LHCN-M2 (cell line): ENCODE measurements around the gene NSMF. TPM values are rescaled to one million over a fixed set of nuclear protein-coding genes. Genes with fewer than 3 reads are reported as not detected.
"Not testable (repeated sequence)": the region's sequence is repeated elsewhere in the genome, so short reads cannot be mapped to it uniquely, and the experiment has no call there.

Experiments
- DNase-seq: peaks from one replicate; pipeline ENCODE4 v3.0.0-alpha.2; 2012; ENCODE audit warnings: low read depth
- total RNA-seq: library from RNA; depleted of rRNA; stranded (reverse); fragments of >200 nt; gene quantifications from 2 replicates; pipeline ENCODE4 v1.2.3, GENCODE V29; 2014

NSMF gene
- total RNA-seq, 1 experiment from 2014 or later: 64.0 TPM

DNA sequence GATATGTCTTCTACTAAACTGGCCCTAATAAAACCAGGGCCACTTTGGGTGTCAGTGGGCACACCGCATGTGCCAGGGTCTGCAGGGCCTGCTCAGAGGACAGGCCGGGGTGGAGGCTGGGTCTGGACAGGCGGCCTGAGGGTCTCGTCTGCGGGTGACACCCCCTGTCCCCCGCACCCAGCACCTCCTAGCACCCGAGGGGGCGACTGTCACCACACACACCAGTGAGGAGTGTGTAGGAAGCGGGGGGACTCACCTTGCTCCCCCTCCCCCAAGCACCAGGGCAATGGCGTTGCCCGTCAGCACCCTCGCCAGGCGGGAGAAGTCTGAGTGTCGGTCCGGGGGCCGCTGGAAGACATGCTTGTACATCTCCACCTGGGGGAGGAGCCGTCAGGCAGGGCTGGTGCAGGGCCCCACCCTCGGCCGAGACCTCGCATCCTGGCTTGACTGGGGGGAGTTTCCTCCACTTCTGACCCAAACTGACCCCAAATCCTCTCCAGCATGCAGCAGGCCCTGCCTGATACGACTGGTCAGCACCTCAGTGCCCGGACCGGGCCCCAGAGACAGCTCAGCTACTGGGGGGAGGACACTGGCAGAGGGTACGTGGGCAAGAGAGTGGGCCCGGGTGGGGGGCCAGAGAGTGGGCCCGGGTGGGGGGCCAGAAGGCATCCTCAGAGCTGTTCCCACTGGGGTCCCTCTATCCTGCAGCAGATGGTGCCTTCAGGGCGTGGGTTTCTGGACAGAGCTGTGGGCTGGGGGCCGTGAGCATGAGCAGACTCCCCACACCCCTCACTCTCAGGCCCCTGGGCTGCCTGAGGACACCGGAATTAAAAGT, 18.9 kb upstream of the NSMF start:
- DNase-seq: no peak

DNA sequence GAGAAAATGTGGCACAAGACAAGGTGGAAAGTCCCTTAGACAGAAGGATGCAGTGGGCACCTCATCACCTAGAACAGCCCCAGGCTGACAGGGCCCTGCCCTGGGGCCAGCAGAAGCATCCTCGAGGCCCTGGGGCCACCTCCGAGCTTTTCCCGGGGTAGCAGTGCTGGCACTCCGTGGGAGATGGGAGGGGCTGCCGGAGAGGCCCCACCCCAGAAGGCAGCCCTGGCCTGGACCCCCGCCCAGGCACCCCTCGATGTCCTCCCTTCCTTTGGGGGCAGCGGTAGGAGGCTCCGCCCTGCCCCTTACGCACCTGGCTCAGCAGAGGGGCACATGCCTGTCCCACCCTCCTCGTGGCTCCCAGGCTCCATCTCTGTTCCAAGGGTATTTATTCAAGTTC, 17.7 kb upstream of the NSMF start:
- no peak for DNase-seq

DNA sequence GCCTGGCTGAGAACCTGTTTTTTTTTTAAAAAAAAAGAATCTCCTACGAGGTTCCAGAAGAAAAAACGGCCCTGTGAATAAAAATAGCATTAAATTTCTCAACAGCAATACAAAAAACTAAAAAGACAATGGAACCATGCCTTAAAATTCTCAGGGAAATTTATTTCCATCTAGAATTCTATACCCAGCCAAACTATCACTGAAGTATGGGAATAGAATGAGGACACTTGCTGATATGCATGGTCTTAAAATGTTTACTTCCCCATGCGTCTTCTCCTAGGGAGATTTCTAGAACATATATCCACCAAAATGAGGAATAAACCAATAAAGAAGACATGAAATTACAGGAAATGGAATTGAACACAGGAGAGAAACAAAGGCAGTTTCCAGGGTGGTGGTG, 16.5 kb upstream of the NSMF start:
- no peak for DNase-seq

DNA sequence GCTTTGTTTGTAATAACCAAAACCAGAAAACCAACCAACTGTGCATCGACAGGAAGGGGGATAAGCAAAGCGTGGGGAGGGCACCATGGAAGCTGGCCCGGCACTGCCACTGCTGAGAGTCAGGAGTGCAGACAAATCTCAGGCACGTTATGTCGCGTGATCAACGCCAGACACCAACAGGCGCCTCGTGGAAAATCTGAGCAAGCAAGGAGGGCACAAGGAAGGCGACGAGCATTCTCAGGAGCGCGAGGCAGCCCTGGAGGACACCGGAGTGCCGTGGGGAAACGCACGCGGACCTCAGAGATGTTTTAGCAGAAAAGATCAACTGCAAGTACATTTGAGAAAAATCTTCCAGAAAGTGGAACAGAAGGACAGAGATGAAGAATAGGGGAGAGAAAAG, 15.1 kb upstream of the NSMF start:
- no peak for DNase-seq

DNA sequence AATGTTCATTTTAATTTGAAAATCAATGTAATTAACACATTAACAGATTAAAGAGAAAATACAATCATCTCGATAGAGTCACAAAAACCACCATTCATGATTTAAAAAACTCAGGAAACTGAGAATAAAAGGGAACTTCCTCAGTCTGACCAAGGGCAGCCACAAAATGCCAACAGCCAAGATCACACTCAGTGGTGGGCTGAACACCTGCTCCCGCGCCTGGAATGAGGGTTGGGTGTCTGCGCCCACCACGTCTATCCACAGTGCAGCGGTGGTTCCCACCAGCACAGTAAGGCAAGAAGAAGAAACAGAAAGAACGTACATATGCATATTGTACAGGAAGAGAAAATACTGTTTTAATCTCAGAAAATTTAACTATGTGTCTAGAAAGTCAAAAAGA, 11.7 kb upstream of the NSMF start:
- no peak for DNase-seq

DNA sequence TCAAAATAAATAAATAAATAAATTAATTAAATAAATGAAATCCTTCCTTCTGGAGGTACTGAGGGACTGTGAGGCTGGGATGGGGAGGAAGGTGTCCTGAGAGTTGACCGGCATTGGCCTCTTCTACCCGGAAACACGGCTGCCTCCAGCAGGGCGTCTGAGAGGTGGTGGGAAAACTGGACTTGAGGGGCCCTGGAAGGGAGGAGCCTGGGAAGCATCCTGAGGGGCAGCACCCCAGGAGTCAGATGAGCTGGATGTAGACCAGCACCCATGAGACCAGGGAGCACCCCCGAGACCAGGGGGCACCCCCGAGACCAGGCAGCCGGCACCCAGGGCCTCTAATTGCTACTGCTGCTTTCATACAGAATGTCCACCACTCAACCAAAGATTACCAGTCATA, 8.8 kb upstream of the NSMF start:
- no peak for DNase-seq

DNA sequence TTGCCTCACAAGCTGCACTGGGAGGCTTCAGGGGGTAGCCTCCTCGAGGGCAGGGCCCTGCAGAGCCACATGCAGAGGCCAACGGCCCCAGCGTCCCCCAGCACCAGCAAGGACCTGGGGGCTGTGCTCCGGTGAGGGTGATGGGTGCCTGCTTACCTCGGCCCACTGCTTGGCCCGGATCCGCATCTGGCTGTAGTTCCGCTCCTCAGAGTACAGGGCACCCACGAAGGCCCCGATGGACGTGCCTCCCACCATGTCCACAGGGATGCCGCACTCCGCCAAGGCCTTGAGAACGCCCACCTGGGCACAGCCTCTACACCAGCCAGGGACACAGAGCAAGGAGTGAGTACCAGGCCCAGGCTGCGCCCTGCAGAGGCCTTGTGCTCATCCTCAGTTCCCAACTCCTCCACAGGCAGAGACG, 8.0 kb upstream of the NSMF start:
- no peak for DNase-seq

DNA sequence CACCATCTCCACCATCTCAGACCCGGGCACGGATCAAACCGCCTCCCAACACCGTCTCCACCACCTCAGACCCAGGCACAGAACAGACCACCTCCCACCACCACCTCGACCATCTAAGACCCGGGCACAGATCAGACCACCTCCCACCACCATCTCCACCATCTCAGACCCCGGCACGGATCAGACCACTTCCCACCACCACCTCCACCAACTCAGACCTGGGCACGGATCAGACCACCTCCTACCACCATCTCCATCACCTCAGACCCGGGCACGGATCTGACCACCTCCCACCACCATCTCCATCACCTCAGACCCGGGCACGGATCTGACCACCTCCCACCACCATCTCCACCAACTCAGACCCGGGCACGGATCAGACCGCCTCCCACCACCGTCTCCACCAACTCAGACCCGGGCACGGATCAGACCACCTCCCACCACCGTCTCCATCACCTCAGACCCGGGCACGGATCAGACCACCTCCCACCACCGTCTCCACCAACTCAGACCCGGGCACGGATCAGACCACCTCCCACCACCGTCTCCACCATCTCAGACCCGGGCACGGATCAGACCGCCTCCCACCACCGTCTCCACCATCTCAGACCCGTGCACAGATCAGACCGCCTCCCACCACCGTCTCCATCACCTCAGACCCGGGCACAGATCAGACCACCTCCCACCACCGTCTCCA, 7.4 kb upstream of the NSMF start:
- not testable (repeated sequence) for DNase-seq

DNA sequence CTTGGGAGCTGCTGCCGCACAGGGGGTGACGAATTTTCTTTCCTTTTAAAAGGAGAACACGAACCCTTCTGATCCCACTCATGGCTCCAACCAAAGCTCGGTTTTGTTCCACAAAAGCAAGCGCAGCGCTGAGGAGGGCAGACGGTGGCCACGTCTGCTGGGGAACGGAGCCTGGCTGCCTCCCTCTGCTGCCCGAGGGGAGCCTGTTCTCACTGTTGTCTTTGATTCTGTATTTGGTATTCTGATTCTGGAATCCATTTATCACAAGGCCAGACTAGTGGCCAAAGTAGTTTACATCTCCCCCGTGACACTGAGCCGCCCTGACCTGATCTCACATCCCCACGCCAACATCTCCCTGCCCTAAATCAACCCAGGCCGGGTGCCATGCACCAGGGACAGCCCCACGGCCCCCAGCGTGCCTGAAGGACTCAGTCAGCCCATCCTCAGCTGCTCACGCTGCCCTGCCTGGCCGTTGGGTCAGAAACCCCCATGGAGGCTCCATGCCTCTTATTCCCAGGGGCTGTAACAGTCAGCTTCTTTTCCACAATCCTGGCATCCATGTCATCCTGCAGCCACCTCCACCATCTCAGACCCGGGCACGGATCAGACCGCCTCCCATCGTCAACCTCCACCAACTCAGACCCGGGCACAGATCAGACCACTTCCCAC, 6.7 kb upstream of the NSMF start:
- no peak for DNase-seq

DNA sequence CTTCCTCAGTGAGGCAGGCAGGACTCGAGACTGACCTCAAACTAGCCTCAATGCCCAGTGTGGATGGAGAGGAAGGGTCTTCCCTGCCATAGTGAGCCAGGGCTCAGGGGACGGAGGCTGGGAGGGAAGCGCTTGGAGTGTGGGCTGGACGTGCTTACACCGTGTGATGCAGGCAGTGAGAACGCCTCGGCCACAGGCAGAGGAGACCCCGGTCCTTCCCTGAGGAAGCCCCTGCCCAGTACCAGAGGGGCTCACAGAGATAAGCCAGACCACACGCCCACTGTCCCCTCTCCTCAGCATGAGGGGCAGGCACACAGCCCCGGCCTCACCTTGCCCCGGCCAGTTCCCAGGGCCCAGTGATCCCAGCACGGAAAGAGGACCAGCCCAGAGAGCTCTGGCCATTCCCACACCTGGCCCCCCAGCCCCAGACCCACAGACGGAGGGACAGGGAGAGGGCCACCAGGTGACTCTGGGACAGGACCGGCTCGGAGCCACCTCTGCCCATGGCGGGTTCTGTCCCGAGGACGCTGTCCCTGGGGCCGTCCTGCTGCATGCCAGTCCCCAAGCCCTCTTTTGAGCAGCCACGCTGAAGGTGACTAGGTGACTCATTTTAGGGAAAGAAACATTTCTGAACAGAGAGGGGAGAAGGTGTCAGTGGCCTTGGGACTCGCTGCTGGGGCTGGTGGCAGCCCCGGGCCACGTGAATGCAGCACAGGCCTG, 6.0 kb upstream of the NSMF start:
- no peak for DNase-seq

DNA sequence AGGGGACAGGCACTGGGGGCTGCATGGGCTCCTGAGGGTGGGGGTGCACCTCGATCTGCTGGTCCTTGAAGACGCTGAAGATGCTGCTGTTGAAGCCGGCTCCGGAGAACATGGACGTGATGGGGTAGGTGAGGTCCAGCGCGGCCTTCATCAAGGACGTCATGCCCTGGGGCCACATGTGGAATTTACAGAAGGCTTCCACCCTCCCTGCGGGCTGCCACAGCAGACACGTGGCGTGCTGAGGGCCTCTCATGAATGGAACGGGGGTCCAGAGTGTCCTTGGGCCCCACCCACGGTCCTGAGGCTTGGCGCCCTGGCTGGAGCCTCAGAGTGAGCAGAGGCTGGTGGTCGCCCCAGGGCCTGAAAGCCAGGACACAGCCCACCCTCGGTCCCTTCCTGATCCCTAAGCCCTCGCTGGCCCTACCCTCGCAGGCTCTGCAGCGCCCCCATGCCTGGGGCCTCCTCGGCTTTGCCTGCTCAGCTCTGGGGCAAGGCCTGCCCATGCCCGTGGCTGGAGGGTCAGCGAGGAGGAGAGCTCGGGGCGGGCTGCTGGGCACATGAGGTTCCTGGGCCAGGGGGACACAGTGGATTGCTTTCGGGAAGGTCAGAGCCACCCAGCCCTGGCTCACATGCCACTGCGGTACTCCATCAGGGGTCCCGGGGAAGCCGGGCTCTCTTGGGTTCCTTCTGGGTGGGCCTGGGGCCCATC, 5.3 kb upstream of the NSMF start:
- DNase-seq: no peak

DNA sequence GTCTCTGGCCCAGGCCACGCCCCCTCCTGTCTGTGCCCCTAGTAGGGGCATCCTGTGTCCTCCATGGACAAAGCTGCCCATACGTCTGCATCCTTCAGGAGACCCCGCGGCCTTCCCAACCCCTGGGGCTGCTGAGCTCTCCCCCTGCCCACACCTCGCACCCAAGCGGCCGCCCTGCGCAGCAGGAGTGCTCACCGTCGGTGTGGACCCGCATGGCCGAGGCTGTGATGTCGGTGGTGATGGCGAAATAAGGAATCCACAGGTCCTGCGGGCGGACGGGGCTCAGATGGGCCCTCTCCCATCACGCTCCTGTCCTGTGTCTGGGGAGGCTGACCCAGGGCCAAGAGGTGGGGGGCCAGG, 4.8 kb upstream of the NSMF start:
- DNase-seq: no peak

DNA sequence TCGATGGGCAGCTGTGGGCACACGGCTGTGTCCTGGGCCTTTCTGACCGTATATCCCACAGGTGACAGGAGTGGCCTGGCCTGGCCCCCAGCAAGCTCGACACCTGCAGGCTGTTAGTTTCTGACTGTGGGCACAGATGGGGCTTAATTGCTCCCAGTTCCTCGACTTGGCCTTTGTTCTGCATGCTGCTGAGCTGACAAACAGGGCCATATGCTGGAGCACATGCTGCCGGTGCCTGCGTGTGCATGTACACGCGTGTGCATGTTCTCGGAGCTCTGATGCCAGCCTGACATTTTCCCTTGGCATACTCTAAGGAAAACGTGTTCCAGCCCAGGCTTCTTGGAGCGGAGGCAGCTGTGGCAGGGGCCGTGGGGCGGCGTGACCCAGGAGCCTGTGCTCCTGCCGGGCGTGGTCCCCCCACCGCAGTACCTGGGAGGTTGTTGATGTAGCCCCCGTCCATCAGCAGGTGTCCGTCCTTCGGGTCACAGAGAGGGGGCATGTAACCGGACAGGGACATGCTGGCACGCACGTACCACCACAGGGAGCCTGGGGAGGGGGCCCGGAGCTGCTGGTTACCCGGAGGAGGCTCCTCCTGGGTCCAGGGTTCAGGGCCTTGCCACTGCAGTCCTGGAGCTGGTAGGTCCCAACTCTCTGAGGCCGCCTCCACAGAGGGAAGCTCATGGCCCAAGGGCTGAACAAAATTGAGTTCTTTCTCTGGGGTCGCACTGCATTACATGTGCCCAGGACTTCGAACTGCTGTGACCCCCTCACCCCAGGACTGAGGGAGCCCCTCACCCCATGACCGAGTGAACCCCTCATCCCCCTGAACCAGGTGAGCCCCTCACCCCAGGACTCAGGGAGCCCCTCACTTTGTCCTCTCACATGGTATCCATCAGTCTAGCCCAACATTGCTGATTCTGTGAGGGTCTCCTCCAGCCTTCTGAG, 4.1 kb upstream of the NSMF start:
- DNase-seq: no peak

DNA sequence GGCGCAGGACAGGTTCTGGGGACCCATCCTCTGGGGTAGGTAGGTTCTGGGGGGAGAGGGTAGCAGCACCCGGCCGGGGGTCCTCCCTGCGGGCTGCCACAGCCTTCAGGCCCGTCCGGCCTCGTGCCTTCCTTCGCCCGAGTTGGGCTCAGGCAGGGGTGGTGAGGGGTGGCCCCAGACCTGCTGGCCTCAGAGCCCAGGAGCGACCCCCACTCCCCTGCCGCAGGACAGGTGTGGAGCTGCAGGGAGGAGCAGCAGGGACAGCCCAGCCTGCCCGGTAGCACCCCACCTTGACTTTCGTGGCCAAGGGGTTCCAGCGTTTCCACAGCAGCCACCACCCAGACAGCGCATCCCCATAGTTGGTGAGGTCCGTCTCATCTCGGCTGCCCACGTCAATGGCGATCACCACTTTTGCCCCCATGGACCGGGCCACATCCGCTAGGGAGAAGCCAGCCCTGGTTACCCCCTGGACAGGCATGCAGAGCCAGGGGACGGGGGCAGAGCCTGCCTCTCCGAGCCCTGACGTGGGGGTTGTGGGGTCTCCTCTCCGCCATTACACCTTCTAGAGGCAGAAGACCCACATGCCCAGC, 3.4 kb upstream of the NSMF start:
- no peak for DNase-seq

DNA sequence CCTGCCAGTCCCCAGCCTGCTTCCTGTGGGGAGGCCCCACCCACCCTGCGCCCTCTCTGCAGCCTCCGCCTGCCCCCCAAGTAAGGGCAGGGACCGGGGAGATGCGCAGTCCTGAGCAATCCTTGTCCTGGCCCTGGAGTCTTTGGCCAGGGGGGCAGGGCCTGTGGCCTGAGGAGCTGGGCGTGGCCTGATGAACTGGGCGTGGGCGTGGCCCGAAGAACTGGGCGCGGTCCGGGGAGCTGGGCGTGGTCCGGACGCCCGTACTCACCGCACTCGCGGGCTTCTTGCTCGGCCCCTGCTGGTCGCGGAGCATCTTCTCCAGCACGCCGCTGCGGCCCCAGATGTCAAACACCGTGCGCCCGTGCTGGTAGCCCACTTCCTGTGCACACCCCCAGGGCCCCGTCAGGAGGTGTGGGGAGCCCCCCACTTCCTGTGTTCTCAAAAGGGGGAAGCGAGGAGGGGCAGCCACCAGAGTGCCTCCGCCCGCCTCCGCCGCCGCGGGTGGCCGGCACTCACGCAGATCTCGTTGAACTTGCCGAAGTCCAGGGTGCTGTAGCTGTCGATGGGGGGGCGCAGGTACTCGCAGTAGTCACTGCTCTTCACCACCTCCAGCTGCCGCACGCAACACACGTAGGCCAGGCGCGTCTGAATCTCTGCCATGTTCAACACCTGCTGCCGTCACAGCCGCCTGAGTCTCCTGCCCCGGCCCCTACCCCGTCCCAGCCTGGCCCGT, 2.7 kb upstream of the NSMF start:
- no peak for DNase-seq

DNA sequence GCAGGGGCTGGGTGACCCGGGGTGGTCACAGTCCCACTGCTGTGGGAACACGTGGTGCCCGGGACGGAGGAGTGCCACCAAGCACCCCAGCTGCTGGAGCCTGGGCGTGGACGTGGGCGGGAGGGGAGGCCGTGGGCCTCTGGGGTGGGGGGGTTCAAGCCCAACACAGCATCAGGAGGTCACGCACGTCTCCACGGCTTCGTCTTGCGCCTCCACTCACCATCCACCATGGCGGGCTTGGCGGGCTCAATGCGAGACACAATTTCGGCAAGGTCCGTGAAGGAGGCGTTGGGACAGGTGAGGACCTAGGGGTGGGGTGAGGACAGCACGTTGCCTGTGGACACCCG, 2.2 kb upstream of the NSMF start:
- DNase-seq: no peak

DNA sequence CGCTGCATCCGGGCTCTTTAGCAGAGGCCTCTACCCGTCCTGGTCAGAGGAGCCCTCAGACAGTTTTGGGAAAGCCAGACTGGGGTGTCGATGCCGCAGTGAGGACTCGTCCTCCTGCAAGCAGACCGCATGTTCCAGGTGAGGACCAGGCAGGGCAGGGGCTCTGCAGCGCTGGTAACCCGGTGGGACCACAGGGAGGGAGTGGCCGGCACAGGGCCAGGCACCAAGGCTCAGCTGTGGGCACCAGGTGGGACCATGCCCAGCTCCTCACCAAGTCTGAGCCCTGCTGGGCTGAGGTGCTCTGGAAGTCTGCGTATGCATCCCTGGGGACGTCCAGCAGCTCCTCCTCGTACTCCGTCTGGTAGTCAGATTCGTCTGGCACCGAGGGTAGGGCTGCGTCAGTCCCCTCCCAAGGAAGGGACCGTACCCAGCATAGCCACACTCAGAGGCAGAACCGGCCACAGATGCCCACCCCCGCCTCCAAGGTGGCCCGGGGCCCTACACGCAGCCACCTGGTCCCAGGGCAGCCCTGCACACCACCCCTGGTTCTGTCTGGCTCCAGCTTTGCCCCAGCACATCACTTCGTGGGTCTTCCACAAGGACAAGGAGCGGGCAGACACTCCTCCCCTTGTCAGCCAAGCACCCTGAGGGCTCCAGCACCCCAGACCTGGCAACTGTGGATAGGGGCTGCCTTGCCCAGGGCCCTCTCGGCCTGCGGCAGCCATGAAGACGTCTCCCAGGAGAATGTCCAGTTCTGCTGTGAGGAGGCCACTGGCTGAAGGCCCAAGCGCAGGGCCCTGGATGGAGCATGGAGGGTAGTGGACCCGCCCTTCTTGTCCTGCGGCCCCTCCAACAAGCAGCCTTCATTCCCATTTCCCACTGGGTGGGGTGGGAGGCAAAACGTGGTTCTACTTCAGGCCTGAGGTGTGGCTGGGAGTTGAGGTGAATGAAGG, 1.5 kb upstream of the NSMF start:
- no peak for DNase-seq
